Mucosa of gallbladder (tissue), 1 donor: ENCODE measurements around the gene GBP3. TPM values are rescaled to one million over a fixed set of nuclear protein-coding genes. Genes with fewer than 3 reads are reported as not detected.
A peak's percentile ranks its signal among the peaks of the same experiment; 100 is the strongest.
"Not testable (repeated sequence)": the region's sequence is repeated elsewhere in the genome, so short reads cannot be mapped to it uniquely, and the experiment has no call there.

Experiments
- DNase-seq: peaks from one replicate; pipeline ENCODE4 v3.0.0-alpha.2; 2020; ENCODE audit warnings: low spot score
- total RNA-seq: library from RNA; stranded (reverse); gene quantifications from one replicate; pipeline ENCODE4 v1.2.1, GENCODE V29; 2021
- donor health status: DM: no; HTN: no; CAD: no.

The GBP3 gene
- total RNA-seq: 58.1 TPM

GRCh38 chr1:89022167-89022959 is at the start of gene GBP3:
GBP3 (minus strand) TSS chr1:89022866; CDS start chr1:89020721, 2,145 bp downstream.
- DNase-seq: no peak

- DNase-seq: no peak
Observed at GRCh38 chr1:89070509-89070908, 47.8 kb upstream of the GBP3 start.

- DNase-seq: no peak
Observed at GRCh38 chr1:89069951-89070350, 47.3 kb upstream of the GBP3 start.

- DNase-seq: no peak
Observed at GRCh38 chr1:89068291-89068690, 45.6 kb upstream of the GBP3 start.

- DNase-seq: peak; percentile 42
Observed at GRCh38 chr1:89065079-89065868, 42.6 kb upstream of the GBP3 start, which contains the start of gene GBP1. GBP1 (minus strand) TSS chr1:89065208; CDS start chr1:89063234, 1,974 bp downstream.

GRCh38 chr1:89064632-89065031 is 42.0 kb upstream of the GBP3 start:
- no peak for DNase-seq

GRCh38 chr1:89063094-89063493 is 40.4 kb upstream of the GBP3 start:
- DNase-seq: no peak

GRCh38 chr1:89060091-89060490 is 37.4 kb upstream of the GBP3 start:
- no peak for DNase-seq

- no peak for DNase-seq
Observed at GRCh38 chr1:89051955-89052312, 29.3 kb upstream of the GBP3 start.

GRCh38 chr1:89051300-89051954 is 28.8 kb upstream of the GBP3 start:
- DNase-seq: no peak

GRCh38 chr1:89050649-89051033 is 28.0 kb upstream of the GBP3 start:
- no peak for DNase-seq

GRCh38 chr1:89049901-89050648 is 27.4 kb upstream of the GBP3 start:
- not testable (repeated sequence) for DNase-seq

- DNase-seq: not testable (repeated sequence)
Observed at GRCh38 chr1:89049187-89049586, 26.5 kb upstream of the GBP3 start.

- DNase-seq: no peak
Observed at GRCh38 chr1:89047734-89048133, 25.1 kb upstream of the GBP3 start.

- not testable (repeated sequence) for DNase-seq
Observed at GRCh38 chr1:89046318-89047183, 23.9 kb upstream of the GBP3 start.

- peak; percentile 56 for DNase-seq
Observed at GRCh38 chr1:89044970-89045721, 22.5 kb upstream of the GBP3 start.

GRCh38 chr1:89043940-89044339 is 21.3 kb upstream of the GBP3 start:
- no peak for DNase-seq

GRCh38 chr1:89042491-89042890 is 19.8 kb upstream of the GBP3 start:
- DNase-seq: no peak

GRCh38 chr1:89041721-89042120 is 19.1 kb upstream of the GBP3 start:
- DNase-seq: no peak

GRCh38 chr1:89041119-89041641 is 18.5 kb upstream of the GBP3 start:
- no peak for DNase-seq
